GM12864 (cell line): ENCODE measurements around the gene WDR55.
"Not testable (repeated sequence)": the region's sequence is repeated elsewhere in the genome, so short reads cannot be mapped to it uniquely, and the experiment has no call there.

ENCODE experiments used
- DNase-seq: peaks from one replicate; pipeline ENCODE4 v3.0.0-alpha.2; 2011; ENCODE audit warnings: low read depth
- H3K4me3 ChIP-seq: 2 replicates; pipeline ENCODE4 v1.5.1; 2011; ENCODE audit warnings: mild to moderate bottlenecking, low read depth, low read length, control low read depth
- CTCF ChIP-seq: IDR thresholded peaks from 2 replicates; pipeline ENCODE4 v1.5.1; 2011; ENCODE audit warnings: low read depth, mild to moderate bottlenecking, moderate library complexity, low read length, control low read depth, inconsistent platforms; ENCODE audit errors: missing control alignments

Gene WDR55

GRCh38 chr5:140664030-140664358 lies 710 bp upstream of the WDR55 start:
- no peak for TF ChIP-seq CTCF
- no peak for DNase-seq
- peak overlapping the region; percentile 87 for H3K4me3 ChIP-seq

GRCh38 chr5:140671035-140671434 lies 6.3 kb downstream of the WDR55 start:
- H3K4me3 ChIP-seq, DNase-seq: not testable (repeated sequence)

- no peak for TF ChIP-seq CTCF
- H3K4me3 ChIP-seq = no peak overlapping the region
- DNase-seq = no peak
These were observed 6.9 kb downstream of the WDR55 start for GRCh38 chr5:140671472-140672125.

GRCh38 chr5:140672455-140673186 lies 7.9 kb downstream of the WDR55 start:
- no peak for TF ChIP-seq CTCF
- H3K4me3 ChIP-seq = no peak overlapping the region
- no peak for DNase-seq

GRCh38 chr5:140673187-140673976 lies 8.7 kb downstream of the WDR55 start, which contains the start of gene DND1:
Gene DND1 (minus strand): TSS chr5:140673576. CDS start chr5:140673542, 34 bp downstream.
- no peak for TF ChIP-seq CTCF
- DNase-seq = no peak
- H3K4me3 ChIP-seq = no peak within 1 kb of the TSS

GRCh38 chr5:140674211-140674610 lies 9.5 kb downstream of the WDR55 start:
- no peak for DNase-seq
- H3K4me3 ChIP-seq = no peak overlapping the region
- TF ChIP-seq CTCF = no peak

GRCh38 chr5:140674629-140675028 lies 9.9 kb downstream of the WDR55 start:
- H3K4me3 ChIP-seq = no peak overlapping the region
- TF ChIP-seq CTCF = no peak
- DNase-seq = no peak
